Uterus (tissue), 4 donors: ENCODE measurements around the gene CRYBG1. TPM values are rescaled to one million over a fixed set of nuclear protein-coding genes. Genes with fewer than 3 reads are reported as not detected.

Experiments used
- DNase-seq, 2 donors: peaks; one replicate each; pipeline ENCODE4 v3.0.0-alpha.2; 2019 to 2020
- H3K27ac ChIP-seq, 2 donors: fragments of 200-600 bp; sonication (generic); 1 replicate in 1 of 2; 2 replicates in 1 of 2; pipeline ENCODE4 v1.5.1; 2016 to 2018
- H3K27me3 ChIP-seq, 2 donors: fragments of 200-600 bp; sonication (generic); one replicate each; pipeline ENCODE4 v1.5.1; 2018 to 2019; ENCODE audit warnings: control low read depth in 1 of 2
- H3K36me3 ChIP-seq, 2 donors: fragments of 200-600 bp; sonication (generic); one replicate each; pipeline ENCODE4 v1.5.1; 2019; ENCODE audit warnings: control low read depth in 1 of 2
- H3K4me1 ChIP-seq, 2 donors: fragments of 200-600 bp; sonication (generic); one replicate each; pipeline ENCODE4 v1.5.1; 2018 to 2019; ENCODE audit warnings: control low read depth in 1 of 2
- H3K4me3 ChIP-seq, 2 donors: fragments of 200-600 bp; sonication (generic); 1 replicate in 1 of 2; 2 replicates in 1 of 2; pipeline ENCODE4 v1.5.1; 2018 to 2019; ENCODE audit warnings: mild to moderate bottlenecking in 1 of 2
- H3K9me3 ChIP-seq, 2 donors: fragments of 200-600 bp; sonication (generic); one replicate each; pipeline ENCODE4 v1.5.1; 2019; ENCODE audit warnings: control low read depth in 1 of 2
- POLR2A ChIP-seq, 2 donors: fragments of 450-650 bp; IDR thresholded peaks; one replicate each; pipeline ENCODE4 v1.6.1; 2016; ENCODE audit warnings: antibody characterized with exemption in 2 of 2, mild to moderate bottlenecking in 1 of 2, moderate library complexity in 1 of 2
- intact Hi-C: fragments of 100-400 bp; cut with DNase I; formaldehyde crosslinking; loops from one replicate; pipeline ENCODE4 v1.15.1; 2023; ENCODE audit warnings: low total_unique reads
- total RNA-seq, 4 donors: library from RNA; depleted of rRNA in 3 of 4; stranded (reverse); fragments of >200 nt in 3 of 4; gene quantifications; one replicate each; pipeline versions ENCODE4 v1.1.0 to v1.2.4, GENCODE V29; 2014 to 2023
- TF ChIP-seq, protein P1 (sequence below), 4 experiments: fragments of 200-600 bp in 2 of 4; fragments of 450-650 bp in 2 of 4; sonication (generic) in 2 of 4; IDR thresholded peaks; one replicate each; pipeline ENCODE4 v1.5.1; 2016 to 2019; ENCODE audit warnings: antibody characterized with exemption in 4 of 4, mild to moderate bottlenecking in 2 of 4, moderate library complexity in 1 of 4
- donor health status: DM: yes; HTN: yes; CAD: no.

CRYBG1 gene
- total RNA-seq, 4 donors from 2014 or later, result 3.6 to 65.3 (median 8.9) TPM

DNA sequence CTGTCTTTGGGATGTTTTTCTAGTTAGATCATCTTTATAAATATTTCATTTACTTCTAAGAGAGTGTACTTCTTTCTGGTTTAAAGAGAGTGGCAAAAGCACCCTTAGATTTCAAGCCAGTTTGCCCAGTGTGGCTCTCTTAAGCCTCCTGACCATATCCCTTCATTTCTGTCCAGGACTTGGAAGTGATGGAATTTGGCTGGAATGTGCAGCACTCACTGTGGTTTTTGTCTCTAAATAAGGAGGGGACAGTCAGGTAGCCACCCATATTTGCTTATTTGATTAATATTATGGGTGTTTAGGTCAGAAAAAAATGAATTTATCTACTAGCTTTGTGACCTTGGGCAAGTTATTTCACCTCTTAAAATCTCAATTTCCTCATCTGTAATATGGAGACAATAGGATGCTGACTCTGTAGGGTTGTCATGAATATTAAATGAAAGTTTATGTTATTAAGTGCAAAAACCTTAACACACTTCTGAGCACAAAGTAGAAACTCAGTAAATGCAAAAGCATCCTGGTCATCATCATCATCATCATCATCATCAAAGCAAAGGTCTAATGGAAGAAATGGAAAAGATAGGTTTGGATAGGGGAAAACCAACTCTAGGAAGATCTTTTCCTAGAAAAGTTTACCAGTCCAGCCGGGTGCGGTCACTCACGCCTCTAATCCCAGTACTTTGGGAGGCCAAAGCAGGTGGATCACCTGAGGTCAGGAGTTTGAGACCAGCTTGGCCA, 3.1 kb downstream of the CRYBG1 start:
- Histone ChIP-seq H3K27ac (no peak overlapping the region), H3K4me3 (no peak overlapping the region), H3K4me1 (peaks cover 0 to 12% of the 10 kb centered on the region in 2 donors), H3K36me3 (no peaks in the 10 kb centered on the region), H3K27me3 (peaks cover 0 to 15% of the 10 kb centered on the region in 2 donors), H3K9me3 (no peaks in the 10 kb centered on the region)
- no peak for TF ChIP-seq POLR2A (IDR thresholded peaks at IDR 0.05)
- TF ChIP-seq, protein P1, sequence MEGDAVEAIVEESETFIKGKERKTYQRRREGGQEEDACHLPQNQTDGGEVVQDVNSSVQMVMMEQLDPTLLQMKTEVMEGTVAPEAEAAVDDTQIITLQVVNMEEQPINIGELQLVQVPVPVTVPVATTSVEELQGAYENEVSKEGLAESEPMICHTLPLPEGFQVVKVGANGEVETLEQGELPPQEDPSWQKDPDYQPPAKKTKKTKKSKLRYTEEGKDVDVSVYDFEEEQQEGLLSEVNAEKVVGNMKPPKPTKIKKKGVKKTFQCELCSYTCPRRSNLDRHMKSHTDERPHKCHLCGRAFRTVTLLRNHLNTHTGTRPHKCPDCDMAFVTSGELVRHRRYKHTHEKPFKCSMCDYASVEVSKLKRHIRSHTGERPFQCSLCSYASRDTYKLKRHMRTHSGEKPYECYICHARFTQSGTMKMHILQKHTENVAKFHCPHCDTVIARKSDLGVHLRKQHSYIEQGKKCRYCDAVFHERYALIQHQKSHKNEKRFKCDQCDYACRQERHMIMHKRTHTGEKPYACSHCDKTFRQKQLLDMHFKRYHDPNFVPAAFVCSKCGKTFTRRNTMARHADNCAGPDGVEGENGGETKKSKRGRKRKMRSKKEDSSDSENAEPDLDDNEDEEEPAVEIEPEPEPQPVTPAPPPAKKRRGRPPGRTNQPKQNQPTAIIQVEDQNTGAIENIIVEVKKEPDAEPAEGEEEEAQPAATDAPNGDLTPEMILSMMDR (IDR thresholded peaks at IDR 0.05), result no peak
- DNase-seq, result no peak
- intact Hi-C loops, result no loop called here

DNA sequence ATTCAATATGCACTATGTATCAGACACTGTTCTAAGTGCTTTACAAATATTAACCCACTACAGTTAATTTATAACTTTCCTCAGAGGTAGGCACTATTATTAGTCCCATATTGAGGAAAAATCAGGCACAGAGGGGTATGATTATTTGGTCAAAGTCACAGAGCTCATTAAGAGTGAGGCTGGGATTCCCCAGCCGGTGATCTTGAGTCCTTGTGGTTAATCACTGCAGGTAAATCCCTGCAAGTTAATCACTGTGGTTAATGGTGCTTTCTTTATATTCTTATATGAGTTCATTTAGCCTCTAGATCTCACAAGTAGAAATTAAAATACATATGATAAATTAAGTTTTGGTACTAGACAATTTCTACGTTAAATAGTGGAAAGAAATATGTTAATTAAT, 9.2 kb downstream of the CRYBG1 start:
- H3K4me1 ChIP-seq, result no peaks in the 10 kb centered on the region
- DNase-seq, result no peak
- H3K27ac ChIP-seq, result no peak overlapping the region
- intact Hi-C loops, result no loop called here
- no peaks in the 10 kb centered on the region for H3K36me3 ChIP-seq
- TF ChIP-seq POLR2A (IDR thresholded peaks at IDR 0.05), result no peak
- TF ChIP-seq, protein P1 (IDR thresholded peaks at IDR 0.05), result no peak
- H3K4me3 ChIP-seq, result no peak overlapping the region
- no peaks in the 10 kb centered on the region for H3K27me3 ChIP-seq
- H3K9me3 ChIP-seq, result no peaks in the 10 kb centered on the region

DNA sequence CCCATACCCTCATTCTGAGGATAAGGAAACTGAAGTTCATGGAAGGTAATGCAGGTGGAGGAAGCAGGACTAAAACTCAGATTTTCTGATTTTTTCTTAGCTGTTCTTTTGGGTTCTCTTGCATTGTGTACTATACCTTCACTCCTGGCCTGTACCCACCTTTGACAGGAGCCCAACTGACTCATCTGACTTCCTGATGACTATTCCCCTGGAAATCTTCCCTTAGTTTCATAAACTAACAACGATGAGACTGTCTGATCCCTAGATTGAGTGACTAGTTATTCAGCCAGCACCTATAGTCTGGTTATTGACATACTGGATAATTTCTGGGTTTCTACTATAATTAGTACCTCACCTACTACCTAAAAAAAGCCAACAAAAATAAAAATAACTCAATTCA, 10.1 kb downstream of the CRYBG1 start:
- Histone ChIP-seq H3K27ac (no peak overlapping the region), H3K4me3 (no peak overlapping the region), H3K36me3 (no peaks in the 10 kb centered on the region), H3K27me3 (no peaks in the 10 kb centered on the region), H3K4me1 (no peaks in the 10 kb centered on the region), H3K9me3 (no peaks in the 10 kb centered on the region)
- intact Hi-C loops, result no loop called here
- no peak for DNase-seq
- TF ChIP-seq, protein P1 (IDR thresholded peaks at IDR 0.05), result no peak
- TF ChIP-seq POLR2A (IDR thresholded peaks at IDR 0.05), result no peak

DNA sequence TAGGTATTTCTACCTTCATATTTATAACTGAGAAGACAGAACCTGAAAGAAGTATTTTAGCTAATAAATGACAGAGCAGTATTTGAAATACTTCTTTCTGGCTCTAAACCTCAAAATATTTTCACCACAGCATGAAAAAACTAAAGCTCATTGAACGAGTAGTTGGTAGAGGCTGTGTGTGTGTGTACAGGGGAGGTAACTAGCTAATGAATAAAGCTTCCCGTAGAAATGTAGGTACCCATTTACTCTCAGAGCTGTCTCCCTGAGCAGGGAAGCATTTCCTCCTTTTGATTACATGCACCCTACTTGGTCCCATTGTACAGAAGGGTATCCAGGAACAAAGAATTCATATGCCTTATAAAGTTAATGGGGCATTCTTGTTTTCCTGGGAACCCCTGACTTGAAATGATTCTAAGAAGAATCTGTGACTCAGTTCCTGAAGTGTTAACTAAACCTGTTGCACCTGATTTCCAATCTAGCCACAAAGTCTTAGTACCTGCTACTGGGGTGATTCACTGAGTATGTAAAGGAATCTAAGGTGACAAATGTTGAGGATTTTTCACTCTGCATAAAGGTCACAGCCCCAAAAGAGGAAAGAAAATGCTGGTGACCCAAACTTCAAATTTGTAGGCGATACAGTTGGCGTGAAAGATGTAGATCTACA, 12.5 kb downstream of the CRYBG1 start:
- Histone ChIP-seq H3K36me3 (no peaks in the 10 kb centered on the region), H3K27ac (no peak overlapping the region), H3K9me3 (no peaks in the 10 kb centered on the region), H3K27me3 (no peaks in the 10 kb centered on the region), H3K4me3 (no peak overlapping the region), H3K4me1 (no peaks in the 10 kb centered on the region)
- DNase-seq, result no peak
- intact Hi-C loops, result no loop called here
- no peak for TF ChIP-seq POLR2A (IDR thresholded peaks at IDR 0.05)
- TF ChIP-seq, protein P1 (IDR thresholded peaks at IDR 0.05), result no peak

DNA sequence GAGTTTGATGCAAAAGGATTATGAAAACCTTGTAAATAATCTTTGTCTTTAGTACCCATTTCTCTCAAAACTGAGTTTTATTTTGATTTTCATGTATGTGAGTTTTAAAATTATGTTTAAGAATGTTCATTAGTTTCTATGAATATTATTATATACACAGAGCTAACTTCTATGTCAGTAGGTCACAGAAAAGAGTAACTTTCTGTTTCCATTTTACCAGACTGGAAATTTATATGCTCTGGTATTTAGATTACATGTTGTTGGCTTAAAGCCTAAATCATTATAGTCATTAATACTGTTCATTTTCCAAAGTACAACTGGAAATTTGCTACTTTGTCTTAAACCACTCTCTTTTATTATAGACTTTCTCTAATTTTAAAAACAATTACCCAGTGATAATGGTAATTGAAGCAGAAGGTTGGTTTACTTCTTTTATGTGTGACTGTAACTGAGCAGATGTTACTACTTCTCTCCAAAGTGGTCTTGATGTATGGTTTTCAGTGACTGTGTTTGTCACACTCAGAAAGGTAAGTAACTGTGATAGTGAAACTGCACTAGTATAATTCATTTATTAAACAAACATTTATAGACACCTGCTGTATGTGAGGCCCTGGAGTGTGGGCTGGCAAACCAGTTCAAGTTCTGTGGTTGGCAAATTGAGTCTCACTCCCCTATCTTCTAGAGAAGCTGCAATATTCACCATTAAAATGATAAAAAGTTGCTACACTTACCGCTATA, 13.2 kb downstream of the CRYBG1 start:
- H3K9me3 ChIP-seq, result no peaks in the 10 kb centered on the region
- no peak overlapping the region for H3K4me3 ChIP-seq
- DNase-seq, result no peak
- intact Hi-C loops, result no loop called here
- H3K27ac ChIP-seq, result no peak overlapping the region
- no peak for TF ChIP-seq POLR2A (IDR thresholded peaks at IDR 0.05)
- TF ChIP-seq, protein P1 (IDR thresholded peaks at IDR 0.05), result no peak
- H3K36me3 ChIP-seq, result no peaks in the 10 kb centered on the region
- H3K27me3 ChIP-seq, result no peaks in the 10 kb centered on the region
- no peaks in the 10 kb centered on the region for H3K4me1 ChIP-seq
